HepG2 (cell line): Measurements from ENCODE around the gene PCDHB11. TPM values are rescaled to one million over a fixed set of nuclear protein-coding genes. Genes with fewer than 3 reads are reported as not detected.
A peak's percentile ranks its signal among the peaks of the same experiment; 100 is the strongest.

Experiments
- CBFB ChIP-seq: sonication (generic); formaldehyde crosslinking; IDR thresholded peaks from 2 replicates; pipeline ENCODE4 v1.4.0; 2020; ENCODE audit warnings: missing genetic modification reagents
- CREB1 ChIP-seq, 2 experiments: fragments of 450-650 bp in 1 of 2; IDR thresholded peaks; 2 replicates each; pipeline ENCODE4 v1.6.1; 2016 to 2017; ENCODE audit warnings: control low read depth in 1 of 2, mild to moderate bottlenecking in 1 of 2, missing compliant biosample characterization in 1 of 2, missing genetic modification characterization in 1 of 2
- DZIP1 ChIP-seq: sonication (generic); formaldehyde crosslinking; IDR thresholded peaks from 2 replicates; pipeline ENCODE4 v1.5.0; 2020; ENCODE audit warnings: mild to moderate bottlenecking, missing genetic modification reagents
- FOXP4 ChIP-seq: sonication (generic); formaldehyde crosslinking; IDR thresholded peaks from 2 replicates; pipeline ENCODE4 v1.4.0; 2020; ENCODE audit warnings: missing genetic modification reagents
- GMEB1 ChIP-seq: sonication (generic); formaldehyde crosslinking; IDR thresholded peaks from 2 replicates; pipeline ENCODE4 v1.5.1; 2020; ENCODE audit warnings: missing genetic modification reagents, mild to moderate bottlenecking, borderline replicate concordance
- HOMEZ ChIP-seq: IDR thresholded peaks from 2 replicates; pipeline ENCODE4 v1.6.1; 2016; ENCODE audit warnings: low read depth
- HOXA3 ChIP-seq: sonication (generic); formaldehyde crosslinking; IDR thresholded peaks from 2 replicates; pipeline ENCODE4 v1.5.0; 2020; ENCODE audit warnings: missing genetic modification reagents
- SATB2 ChIP-seq: sonication (generic); formaldehyde crosslinking; IDR thresholded peaks from 2 replicates; pipeline ENCODE4 v1.5.0; 2020; ENCODE audit warnings: missing genetic modification reagents
- XBP1 ChIP-seq: sonication (generic); formaldehyde crosslinking; IDR thresholded peaks from 2 replicates; pipeline ENCODE4 v1.5.0; 2020; ENCODE audit warnings: missing genetic modification reagents
- ZNF17 ChIP-seq: sonication (generic); formaldehyde crosslinking; IDR thresholded peaks from 2 replicates; pipeline ENCODE4 v1.5.0; 2020; ENCODE audit warnings: mild to moderate bottlenecking, missing genetic modification reagents
- ZNF501 ChIP-seq: sonication (generic); formaldehyde crosslinking; IDR thresholded peaks from 2 replicates; pipeline ENCODE4 v1.5.1; 2020; ENCODE audit warnings: mild to moderate bottlenecking, moderate library complexity, missing genetic modification reagents
- ZNF512 ChIP-seq: sonication (generic); formaldehyde crosslinking; IDR thresholded peaks from 2 replicates; pipeline ENCODE4 v1.4.0; 2020; ENCODE audit warnings: mild to moderate bottlenecking, missing genetic modification reagents
- ZNF800 ChIP-seq: sonication (generic); formaldehyde crosslinking; IDR thresholded peaks from 2 replicates; pipeline ENCODE4 v1.4.0; 2020; ENCODE audit warnings: missing genetic modification reagents
- polyA plus RNA-seq, 8 experiments: library from polyadenylated mRNA; depleted of rRNA in 3 of 8; stranded (reverse) in 7 of 8; unstranded in 1 of 8; fragments of >200 nt; fragmentation: Illumina TruSeq in 4 of 8; extraction: Trizol in 4 of 8; gene quantifications; 2 replicates each; pipeline versions ENCODE4 v1.2.1 to v1.2.3, GENCODE V29; 2011 to 2016; ENCODE audit warnings: low read depth in 4 of 8, missing spikeins in 1 of 8, mixed read lengths in 1 of 8; ENCODE audit not compliant: insufficient read depth in 1 of 8
- total RNA-seq, 5 experiments: library from RNA; depleted of rRNA; stranded (reverse); fragments of >200 nt; fragmentation: Illumina TruSeq; extraction: Trizol; gene quantifications; 2 replicates each; pipeline ENCODE4 v1.2.3, GENCODE V29; 2016; ENCODE audit warnings: low read depth in 1 of 5

The PCDHB11 gene
- total and polyA plus RNA-seq, 2 of the 13 experiments (the other 11 are each of a cell fraction or from before 2014, with no cell fraction given): 0.07 TPM; not detected in 1

GRCh38 chr5:141182248-141182647, 17.2 kb upstream of the PCDHB11 start, which contains the start of gene PCDHB16 (continued):
- TF ChIP-seq GMEB1 (no peak), ZNF501 (peak; percentile 67), ZNF17 (CRISPR knock-in tag) (no peak), CREB1 (IDR thresholded peaks at IDR 0.05) (0 out of 2 replicates have a peak, but pooled peaks have one; percentile 7), CREB1 (CRISPR knock-in tag; IDR thresholded peaks at IDR 0.05) (no peak; the same call in 1 of the 2 replicates), FOXP4 (0 out of 2 replicates have a peak, but pooled peaks have one; percentile 19), ZNF800 (CRISPR knock-in tag) (0 out of 2 replicates have a peak, but pooled peaks have one; percentile 50), ZNF512 (CRISPR knock-in tag) (no peak), SATB2 (0 out of 2 replicates have a peak, but pooled peaks have one; percentile 43), XBP1 (CRISPR knock-in tag) (0 out of 2 replicates have a peak, but pooled peaks have one; percentile 24), CBFB (CRISPR knock-in tag) (no peak), DZIP1 (CRISPR knock-in tag) (no peak), HOXA3 (CRISPR knock-in tag) (peak; percentile 30; the same call in 1 of the 2 replicates), HOMEZ (0 out of 2 replicates have a peak, but pooled peaks have one; percentile 38)
